Measurements from ENCODE around the gene CCNJL. TPM values are rescaled to one million over a fixed set of nuclear protein-coding genes. Genes with fewer than 3 reads are reported as not detected.

CCNJL gene
- total RNA-seq, 1 donor from 2014 or later, result 8.4 TPM

DNA sequence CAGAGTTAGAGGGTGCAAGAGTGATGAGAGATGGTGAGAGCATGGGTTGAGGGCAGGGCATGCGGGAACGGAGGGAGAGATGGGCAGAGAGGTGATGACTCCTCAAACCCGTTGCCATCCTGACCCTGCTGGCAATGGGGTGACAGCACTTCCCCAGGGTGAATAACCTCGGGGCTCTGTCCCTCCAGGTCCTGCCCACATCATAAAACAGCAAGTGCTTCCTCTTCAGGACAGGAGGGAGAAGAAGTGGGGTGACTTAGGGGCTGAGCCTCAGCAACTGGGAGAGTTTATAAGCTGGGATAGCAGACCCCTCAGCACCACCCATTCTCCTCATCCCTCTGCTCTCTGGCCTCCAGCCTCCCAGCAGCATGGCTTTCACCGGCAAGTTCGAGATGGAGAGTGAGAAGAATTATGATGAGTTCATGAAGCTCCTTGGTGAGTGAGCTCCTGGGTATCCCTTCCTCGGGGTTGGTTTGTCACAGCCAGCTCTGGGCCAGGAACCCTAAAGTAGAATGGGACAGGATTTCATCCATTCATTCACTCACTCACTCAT is 83.1 kb downstream of the CCNJL start, which contains the start of gene FABP6:
Gene FABP6 (plus strand): TSS at position 317 of the 553 bp plus-strand sequence. CDS start 52 bp downstream, at position 369.
- H3K4me3 Mint-ChIP-seq (ENCODE audit: unreplicated experiment), result no peak within 1 kb of the TSS

GRCh38 chr5:160227012-160227411 is 85.4 kb downstream of the CCNJL start:
- H3K9me3 Mint-ChIP-seq (ENCODE audit: unreplicated experiment), result no peaks in the 10 kb centered on the region
- TF ChIP-seq, protein P1, sequence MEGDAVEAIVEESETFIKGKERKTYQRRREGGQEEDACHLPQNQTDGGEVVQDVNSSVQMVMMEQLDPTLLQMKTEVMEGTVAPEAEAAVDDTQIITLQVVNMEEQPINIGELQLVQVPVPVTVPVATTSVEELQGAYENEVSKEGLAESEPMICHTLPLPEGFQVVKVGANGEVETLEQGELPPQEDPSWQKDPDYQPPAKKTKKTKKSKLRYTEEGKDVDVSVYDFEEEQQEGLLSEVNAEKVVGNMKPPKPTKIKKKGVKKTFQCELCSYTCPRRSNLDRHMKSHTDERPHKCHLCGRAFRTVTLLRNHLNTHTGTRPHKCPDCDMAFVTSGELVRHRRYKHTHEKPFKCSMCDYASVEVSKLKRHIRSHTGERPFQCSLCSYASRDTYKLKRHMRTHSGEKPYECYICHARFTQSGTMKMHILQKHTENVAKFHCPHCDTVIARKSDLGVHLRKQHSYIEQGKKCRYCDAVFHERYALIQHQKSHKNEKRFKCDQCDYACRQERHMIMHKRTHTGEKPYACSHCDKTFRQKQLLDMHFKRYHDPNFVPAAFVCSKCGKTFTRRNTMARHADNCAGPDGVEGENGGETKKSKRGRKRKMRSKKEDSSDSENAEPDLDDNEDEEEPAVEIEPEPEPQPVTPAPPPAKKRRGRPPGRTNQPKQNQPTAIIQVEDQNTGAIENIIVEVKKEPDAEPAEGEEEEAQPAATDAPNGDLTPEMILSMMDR (IDR thresholded peaks at IDR 0.05), result no peak
- no peak overlapping the region for H3K4me3 Mint-ChIP-seq (ENCODE audit: unreplicated experiment)
- no peaks in the 10 kb centered on the region for H3K36me3 Mint-ChIP-seq (ENCODE audit: unreplicated experiment)
- peaks cover 2% of the 10 kb centered on the region for H3K27me3 Mint-ChIP-seq (ENCODE audit: unreplicated experiment)
- no peak for DNase-seq (ENCODE audit: extremely low spot score, unreplicated experiment)
- H3K4me1 Mint-ChIP-seq (ENCODE audit: unreplicated experiment), result no peaks in the 10 kb centered on the region
- H3K27ac Mint-ChIP-seq (ENCODE audit: unreplicated experiment), result no peak overlapping the region

More for the DNA sequence above, 83.1 kb downstream of the CCNJL start, which contains the start of gene FABP6:
- DNase-seq (ENCODE audit: extremely low spot score, unreplicated experiment), result no peak
- Mint-ChIP-seq H3K27me3 (ENCODE audit: unreplicated experiment) (peaks cover 2% of the 10 kb centered on the region), H3K27ac (ENCODE audit: unreplicated experiment) (no peak within 1 kb of the TSS), H3K36me3 (ENCODE audit: unreplicated experiment) (no peaks in the 10 kb centered on the region), H3K4me1 (ENCODE audit: unreplicated experiment) (no peaks in the 10 kb centered on the region), H3K9me3 (ENCODE audit: unreplicated experiment) (no peaks in the 10 kb centered on the region)
- TF ChIP-seq, protein P1 (IDR thresholded peaks at IDR 0.05), result no peak

DNA sequence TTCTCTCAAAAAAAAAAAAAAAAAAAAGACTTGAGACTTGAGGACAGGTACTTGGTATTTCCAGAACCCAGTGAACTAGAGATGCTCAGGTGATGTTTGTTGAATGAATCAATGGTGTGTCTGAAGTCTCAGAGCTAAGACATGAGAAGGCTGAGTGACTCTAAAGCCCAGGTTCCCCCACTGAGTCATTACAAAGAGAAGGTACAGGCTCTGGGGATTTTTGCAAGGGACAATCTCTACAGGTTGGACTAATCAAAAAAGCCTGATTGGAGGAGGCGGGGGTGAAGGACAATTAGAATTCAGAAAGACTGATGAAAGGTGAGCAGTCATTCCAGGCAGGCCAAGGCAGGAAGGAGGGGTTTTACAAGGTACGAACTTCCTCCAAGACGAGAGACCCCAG is 91.3 kb downstream of the CCNJL start:
- TF ChIP-seq, protein P1 (IDR thresholded peaks at IDR 0.05), result no peak
- Mint-ChIP-seq H3K4me3 (ENCODE audit: unreplicated experiment) (no peak overlapping the region), H3K36me3 (ENCODE audit: unreplicated experiment) (no peaks in the 10 kb centered on the region), H3K27me3 (ENCODE audit: unreplicated experiment) (peaks cover 7% of the 10 kb centered on the region), H3K4me1 (ENCODE audit: unreplicated experiment) (no peaks in the 10 kb centered on the region), H3K9me3 (ENCODE audit: unreplicated experiment) (no peaks in the 10 kb centered on the region), H3K27ac (ENCODE audit: unreplicated experiment) (no peak overlapping the region)
- no peak for DNase-seq (ENCODE audit: extremely low spot score, unreplicated experiment)

- no peaks in the 10 kb centered on the region for H3K9me3 Mint-ChIP-seq (ENCODE audit: unreplicated experiment)
These were observed 93.0 kb downstream of the CCNJL start for GRCh38 chr5:160219356-160219755.

GRCh38 chr5:160213537-160213936 is 98.8 kb downstream of the CCNJL start:
- H3K4me3 Mint-ChIP-seq (ENCODE audit: unreplicated experiment), result no peak overlapping the region
- TF ChIP-seq, protein P1 (IDR thresholded peaks at IDR 0.05), result no peak
- H3K4me1 Mint-ChIP-seq (ENCODE audit: unreplicated experiment), result no peaks in the 10 kb centered on the region
- H3K36me3 Mint-ChIP-seq (ENCODE audit: unreplicated experiment), result no peaks in the 10 kb centered on the region
- peaks cover 17% of the 10 kb centered on the region for H3K27me3 Mint-ChIP-seq (ENCODE audit: unreplicated experiment)
- no peak overlapping the region for H3K27ac Mint-ChIP-seq (ENCODE audit: unreplicated experiment)
- no peak for DNase-seq (ENCODE audit: extremely low spot score, unreplicated experiment)
- H3K9me3 Mint-ChIP-seq (ENCODE audit: unreplicated experiment), result no peaks in the 10 kb centered on the region

More at GRCh38 chr5:160219356-160219755, 93.0 kb downstream of the CCNJL start:
- Mint-ChIP-seq H3K27me3 (ENCODE audit: unreplicated experiment) (peaks cover 13% of the 10 kb centered on the region), H3K4me3 (ENCODE audit: unreplicated experiment) (no peak overlapping the region), H3K4me1 (ENCODE audit: unreplicated experiment) (no peaks in the 10 kb centered on the region), H3K27ac (ENCODE audit: unreplicated experiment) (no peak overlapping the region), H3K36me3 (ENCODE audit: unreplicated experiment) (no peaks in the 10 kb centered on the region)
- no peak for DNase-seq (ENCODE audit: extremely low spot score, unreplicated experiment)
- TF ChIP-seq, protein P1 (IDR thresholded peaks at IDR 0.05), result no peak
